Fibroblast of peridontal ligament (primary cell): Measurements from ENCODE around the gene PRKD2.

Experiments used
- DNase-seq: peaks from one replicate; pipeline ENCODE4 v3.0.0-alpha.2; 2010; ENCODE audit errors: extremely low read depth

Gene PRKD2

GRCh38 chr19:46717034-46717715, at the start of gene PRKD2:
Gene PRKD2, minus strand, starts transcription at chr19:46717114. Its CDS starts 744 bp downstream, at chr19:46716370.
- peak; percentile 72 for DNase-seq

- no peak for DNase-seq
These were observed 47.9 kb upstream of the PRKD2 start for GRCh38 chr19:46764817-46765291.

GRCh38 chr19:46762245-46762890, 45.5 kb upstream of the PRKD2 start:
- DNase-seq = no peak

GRCh38 chr19:46761418-46761831, 44.5 kb upstream of the PRKD2 start:
- DNase-seq = peak; percentile 83

- DNase-seq = peak; percentile 79
These were observed 44.0 kb upstream of the PRKD2 start for GRCh38 chr19:46760897-46761296.

- no peak for DNase-seq
These were observed 43.4 kb upstream of the PRKD2 start for GRCh38 chr19:46760363-46760762.

GRCh38 chr19:46759817-46760333, 43.0 kb upstream of the PRKD2 start:
- DNase-seq = peak; percentile 100

GRCh38 chr19:46759206-46759605, 42.3 kb upstream of the PRKD2 start:
- DNase-seq = no peak

- DNase-seq = no peak
These were observed 39.6 kb upstream of the PRKD2 start for GRCh38 chr19:46756544-46756888.

- no peak for DNase-seq
These were observed 39.1 kb upstream of the PRKD2 start for GRCh38 chr19:46755853-46756543.

GRCh38 chr19:46755077-46755852, 38.4 kb upstream of the PRKD2 start:
- peak; percentile 81 for DNase-seq

- no peak for DNase-seq
These were observed 36.7 kb upstream of the PRKD2 start for GRCh38 chr19:46753420-46754155.

GRCh38 chr19:46748325-46749109, 31.6 kb upstream of the PRKD2 start:
- DNase-seq = peak; percentile 64

GRCh38 chr19:46746281-46747057, 29.6 kb upstream of the PRKD2 start, which contains the start of gene STRN4:
Gene STRN4, minus strand, starts transcription at chr19:46746450. Its CDS starts 20 bp downstream, at chr19:46746430.
- peak; percentile 10 for DNase-seq

GRCh38 chr19:46745521-46746280, 28.8 kb upstream of the PRKD2 start, which contains the start of gene FKRP:
Gene FKRP, plus strand, starts transcription at chr19:46746057. Its CDS starts 9,394 bp downstream, at chr19:46755451.
- DNase-seq = no peak

- no peak for DNase-seq
These were observed 28.1 kb upstream of the PRKD2 start for GRCh38 chr19:46745030-46745429.

- DNase-seq = peak; percentile 21
These were observed 27.2 kb upstream of the PRKD2 start for GRCh38 chr19:46744005-46744691.
